Measurements from ENCODE around the gene GLI1.
"Not testable (repeated sequence)": the region's sequence is repeated elsewhere in the genome, so short reads cannot be mapped to it uniquely, and the experiment has no call there.

Gene GLI1

GRCh38 chr12:57433370-57433769 is 26.2 kb upstream of the GLI1 start:
- DNase-seq (no peak), ATAC-seq (no peak)
- no peaks in the 10 kb centered on the region for H3K9me3 Mint-ChIP-seq
- H3K27me3 Mint-ChIP-seq = no peaks in the 10 kb centered on the region
- H3K4me3 Mint-ChIP-seq = no peak overlapping the region
- peaks cover 39% of the 10 kb centered on the region for H3K4me1 Mint-ChIP-seq
- no peak overlapping the region for H3K27ac Mint-ChIP-seq

GRCh38 chr12:57434517-57435223 is 24.9 kb upstream of the GLI1 start, which contains the start of gene INHBC:
TSS of gene INHBC (plus strand) at chr12:57434784. CDS start at chr12:57434887, 103 bp downstream.
- no peaks in the 10 kb centered on the region for H3K9me3 Mint-ChIP-seq
- ATAC-seq (no peak), DNase-seq (no peak)
- H3K4me3 Mint-ChIP-seq = peak within 1 kb of the TSS; percentile 60 to 75
- peaks cover 28% of the 10 kb centered on the region for H3K4me1 Mint-ChIP-seq
- H3K27ac Mint-ChIP-seq = peak within 1 kb of the TSS; percentile 88 to 93
- H3K27me3 Mint-ChIP-seq = no peaks in the 10 kb centered on the region

- peak overlapping the region; percentile 88 to 93 for H3K27ac Mint-ChIP-seq
- peaks cover under 1% of the 10 kb centered on the region for H3K27me3 Mint-ChIP-seq
- peak overlapping the region; percentile 60 to 75 for H3K4me3 Mint-ChIP-seq
- H3K4me1 Mint-ChIP-seq = peaks cover 24% of the 10 kb centered on the region
- DNase-seq (peak in 1 of 2 donors; percentile 35), ATAC-seq (peak; percentile 43)
- no peaks in the 10 kb centered on the region for H3K9me3 Mint-ChIP-seq
Measured at GRCh38 chr12:57435293-57435692, 24.3 kb upstream of the GLI1 start.

GRCh38 chr12:57438400-57438799 is 21.2 kb upstream of the GLI1 start:
- DNase-seq (no peak), ATAC-seq (no peak)
- Mint-ChIP-seq H3K27me3 (peaks cover 8% of the 10 kb centered on the region), H3K4me3 (no peak overlapping the region), H3K9me3 (peaks cover 0 to 15% of the 10 kb centered on the region in 2 donors), H3K27ac (no peak overlapping the region), H3K4me1 (peaks cover 8% of the 10 kb centered on the region)

GRCh38 chr12:57439762-57440266 is 19.8 kb upstream of the GLI1 start:
- ATAC-seq (no peak), DNase-seq (no peak)
- Mint-ChIP-seq H3K9me3 (peaks cover 0 to 15% of the 10 kb centered on the region in 2 donors), H3K4me3 (no peak overlapping the region), H3K4me1 (peaks cover 8% of the 10 kb centered on the region), H3K27me3 (peaks cover 8% of the 10 kb centered on the region), H3K27ac (no peak overlapping the region)

- not testable (repeated sequence) for DNase-seq, H3K4me1 Mint-ChIP-seq, H3K27ac Mint-ChIP-seq, H3K4me3 Mint-ChIP-seq, H3K27me3 Mint-ChIP-seq, ATAC-seq
- peaks cover 0 to 15% of the 10 kb centered on the region in 2 donors for H3K9me3 Mint-ChIP-seq
Measured at GRCh38 chr12:57441393-57441792, 18.2 kb upstream of the GLI1 start.

- Mint-ChIP-seq H3K9me3 (peaks cover 0 to 15% of the 10 kb centered on the region in 2 donors), H3K4me1 (no peaks in the 10 kb centered on the region), H3K27me3 (peaks cover 8% of the 10 kb centered on the region), H3K4me3 (no peak overlapping the region), H3K27ac (no peak overlapping the region)
- ATAC-seq = no peak
- DNase-seq = no peak
Measured at GRCh38 chr12:57441846-57442427, 17.6 kb upstream of the GLI1 start.

- not testable (repeated sequence) for H3K27me3 Mint-ChIP-seq, H3K27ac Mint-ChIP-seq, H3K4me1 Mint-ChIP-seq, H3K4me3 Mint-ChIP-seq, DNase-seq, ATAC-seq
- H3K9me3 Mint-ChIP-seq = peaks cover 0 to 15% of the 10 kb centered on the region in 2 donors
Measured at GRCh38 chr12:57444337-57444736, 15.2 kb upstream of the GLI1 start.

- Mint-ChIP-seq H3K27me3 (peaks cover 8% of the 10 kb centered on the region), H3K9me3 (peaks cover 0 to 15% of the 10 kb centered on the region in 2 donors), H3K4me3 (no peak overlapping the region), H3K27ac (no peak overlapping the region), H3K4me1 (no peaks in the 10 kb centered on the region)
- DNase-seq = no peak
- no peak for ATAC-seq
Measured at GRCh38 chr12:57444744-57445143, 14.8 kb upstream of the GLI1 start.

- H3K4me3 Mint-ChIP-seq = no peak overlapping the region
- H3K9me3 Mint-ChIP-seq = peaks cover 0 to 8% of the 10 kb centered on the region in 2 donors
- DNase-seq = no peak
- no peaks in the 10 kb centered on the region for H3K27me3 Mint-ChIP-seq
- no peak for ATAC-seq
- no peak overlapping the region for H3K27ac Mint-ChIP-seq
- no peaks in the 10 kb centered on the region for H3K4me1 Mint-ChIP-seq
Measured at GRCh38 chr12:57446292-57446960, 13.2 kb upstream of the GLI1 start.

- ATAC-seq = no peak
- Mint-ChIP-seq H3K27ac (no peak overlapping the region), H3K4me3 (no peak overlapping the region), H3K4me1 (peaks cover 15% of the 10 kb centered on the region), H3K27me3 (no peaks in the 10 kb centered on the region), H3K9me3 (no peaks in the 10 kb centered on the region)
- no peak for DNase-seq
Measured at GRCh38 chr12:57448669-57449068, 10.9 kb upstream of the GLI1 start.

- no peak overlapping the region for H3K4me3 Mint-ChIP-seq
- DNase-seq (no peak), ATAC-seq (no peak)
- peaks cover 16% of the 10 kb centered on the region for H3K4me1 Mint-ChIP-seq
- H3K27me3 Mint-ChIP-seq = no peaks in the 10 kb centered on the region
- H3K9me3 Mint-ChIP-seq = no peaks in the 10 kb centered on the region
- no peak overlapping the region for H3K27ac Mint-ChIP-seq
Measured at GRCh38 chr12:57449375-57449774, 10.2 kb upstream of the GLI1 start.

GRCh38 chr12:57450057-57450456 is 9.5 kb upstream of the GLI1 start:
- Mint-ChIP-seq H3K27ac (no peak overlapping the region), H3K9me3 (no peaks in the 10 kb centered on the region), H3K4me1 (peaks cover 21% of the 10 kb centered on the region), H3K27me3 (no peaks in the 10 kb centered on the region), H3K4me3 (no peak overlapping the region)
- DNase-seq (no peak), ATAC-seq (no peak)

GRCh38 chr12:57451233-57451778 is 8.3 kb upstream of the GLI1 start:
- DNase-seq = no peak
- H3K9me3 Mint-ChIP-seq = no peaks in the 10 kb centered on the region
- no peaks in the 10 kb centered on the region for H3K27me3 Mint-ChIP-seq
- peaks cover 34% of the 10 kb centered on the region for H3K4me1 Mint-ChIP-seq
- no peak overlapping the region for H3K27ac Mint-ChIP-seq
- no peak overlapping the region for H3K4me3 Mint-ChIP-seq
- ATAC-seq = no peak

GRCh38 chr12:57452181-57452936 is 7.2 kb upstream of the GLI1 start:
- peak overlapping the region in 1 of 2 donors; percentile 22 for H3K4me3 Mint-ChIP-seq
- no peak for ATAC-seq
- H3K27me3 Mint-ChIP-seq = no peaks in the 10 kb centered on the region
- no peak overlapping the region for H3K27ac Mint-ChIP-seq
- DNase-seq = no peak
- peaks cover 44% of the 10 kb centered on the region for H3K4me1 Mint-ChIP-seq
- H3K9me3 Mint-ChIP-seq = no peaks in the 10 kb centered on the region

All from stimulated activated naive CD8-positive, alpha-beta T cell treated with anti-CD3 and anti-CD28 coated beads, Interleukin-15, amount 100 ng/mL, for 72 hours (primary cell).